Measurements from ENCODE around the gene MARK1.

DNA sequence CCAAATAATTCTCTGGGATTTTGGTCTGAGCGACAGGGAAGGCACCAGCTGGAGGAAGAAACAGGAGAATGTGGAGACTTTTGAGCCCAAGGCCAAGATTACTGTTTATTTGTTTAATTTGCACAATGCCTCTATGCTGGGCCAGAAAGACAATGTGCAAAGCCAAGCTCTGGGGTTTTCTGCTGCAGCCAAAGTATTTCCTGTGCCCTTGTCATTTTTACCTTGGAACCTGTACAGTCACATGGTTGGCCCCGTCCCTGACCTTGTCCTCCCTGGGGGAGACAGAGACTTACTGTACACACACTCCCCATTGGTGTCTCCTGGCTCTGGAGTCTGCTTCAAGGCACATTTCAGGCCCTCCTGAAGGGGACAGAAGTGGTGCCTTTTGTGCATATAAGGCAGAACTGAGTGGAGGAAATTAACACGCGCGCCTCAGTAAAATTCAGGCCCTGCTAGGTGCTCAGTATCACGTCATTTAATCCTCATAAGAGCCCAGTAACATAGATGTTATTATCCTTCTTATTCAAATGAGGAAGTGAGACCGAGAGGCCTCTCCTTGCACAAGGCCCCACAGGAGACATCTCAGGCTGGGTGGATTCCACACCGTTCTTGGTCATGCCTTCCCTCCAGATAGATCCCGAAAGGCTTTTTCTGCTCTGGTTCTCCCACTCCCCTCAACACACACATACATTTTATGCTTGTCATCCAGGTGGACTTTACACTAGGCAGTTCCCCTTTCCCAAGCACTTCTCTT is 183.3 kb downstream of the MARK1 start:
- TF ChIP-seq SP1 (IDR thresholded peaks at IDR 0.05) (no peak), FOXM1 (IDR thresholded peaks at IDR 0.05; ENCODE audit: borderline replicate concordance) (no peak), NFRKB (IDR thresholded peaks at IDR 0.05) (no peak), CTBP1 (IDR thresholded peaks at IDR 0.05; ENCODE audit: borderline replicate concordance) (no peak), ZNF384 (IDR thresholded peaks at IDR 0.05) (no peak), FOXA1 (IDR thresholded peaks at IDR 0.05) (no peak), LEF1 (IDR thresholded peaks at IDR 0.05; ENCODE audit: borderline replicate concordance) (no peak), SUZ12 (IDR thresholded peaks at IDR 0.05) (no peak), FOXK2 (IDR thresholded peaks at IDR 0.05) (no peak), HDGF (IDR thresholded peaks at IDR 0.05; ENCODE audit: borderline replicate concordance) (no peak), ELF4 (IDR thresholded peaks at IDR 0.05) (no peak)
- TF ChIP-seq, protein P1, sequence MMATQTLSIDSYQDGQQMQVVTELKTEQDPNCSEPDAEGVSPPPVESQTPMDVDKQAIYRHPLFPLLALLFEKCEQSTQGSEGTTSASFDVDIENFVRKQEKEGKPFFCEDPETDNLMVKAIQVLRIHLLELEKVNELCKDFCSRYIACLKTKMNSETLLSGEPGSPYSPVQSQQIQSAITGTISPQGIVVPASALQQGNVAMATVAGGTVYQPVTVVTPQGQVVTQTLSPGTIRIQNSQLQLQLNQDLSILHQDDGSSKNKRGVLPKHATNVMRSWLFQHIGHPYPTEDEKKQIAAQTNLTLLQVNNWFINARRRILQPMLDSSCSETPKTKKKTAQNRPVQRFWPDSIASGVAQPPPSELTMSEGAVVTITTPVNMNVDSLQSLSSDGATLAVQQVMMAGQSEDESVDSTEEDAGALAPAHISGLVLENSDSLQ (IDR thresholded peaks at IDR 0.05): no peak

All from HEK293T (cell line).